GM12865 (cell line): ENCODE data around the gene POGLUT2.

Experiments used
- DNase-seq: peaks from one replicate; pipeline ENCODE4 v3.0.0; 2010; ENCODE audit warnings: low read depth
- H3K4me3 ChIP-seq: 2 replicates; pipeline ENCODE4 v1.5.1; 2011; ENCODE audit warnings: mild to moderate bottlenecking, low read depth, low read length, control low read depth
- TF ChIP-seq, protein P1 (sequence below): IDR thresholded peaks from 2 replicates; pipeline ENCODE4 v1.5.1; 2011; ENCODE audit warnings: low read length, control low read depth, low read depth, inconsistent platforms; ENCODE audit not compliant: insufficient read depth; ENCODE audit errors: missing control alignments

Gene POGLUT2

DNA sequence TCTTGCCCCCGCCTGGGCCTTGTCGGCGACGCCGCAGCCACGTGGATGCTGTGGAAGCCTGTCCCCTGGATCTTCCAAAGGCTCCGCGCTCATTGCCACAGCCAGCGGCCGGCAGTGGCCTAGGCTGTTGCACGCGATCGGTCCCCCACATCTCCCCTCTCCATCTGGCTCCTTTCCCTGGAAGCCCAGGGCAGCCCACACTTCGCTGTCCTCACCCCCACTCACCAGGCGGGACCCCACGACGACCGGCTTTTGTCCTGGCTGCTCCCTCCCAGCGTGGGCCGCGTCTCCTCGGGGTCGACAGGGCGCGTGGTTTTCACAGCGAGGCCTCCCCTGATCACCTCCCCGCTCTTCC, 24.6 kb downstream of the POGLUT2 start:
- no peak for DNase-seq
- peak overlapping the region; percentile 73 for H3K4me3 ChIP-seq
- TF ChIP-seq, protein P1, sequence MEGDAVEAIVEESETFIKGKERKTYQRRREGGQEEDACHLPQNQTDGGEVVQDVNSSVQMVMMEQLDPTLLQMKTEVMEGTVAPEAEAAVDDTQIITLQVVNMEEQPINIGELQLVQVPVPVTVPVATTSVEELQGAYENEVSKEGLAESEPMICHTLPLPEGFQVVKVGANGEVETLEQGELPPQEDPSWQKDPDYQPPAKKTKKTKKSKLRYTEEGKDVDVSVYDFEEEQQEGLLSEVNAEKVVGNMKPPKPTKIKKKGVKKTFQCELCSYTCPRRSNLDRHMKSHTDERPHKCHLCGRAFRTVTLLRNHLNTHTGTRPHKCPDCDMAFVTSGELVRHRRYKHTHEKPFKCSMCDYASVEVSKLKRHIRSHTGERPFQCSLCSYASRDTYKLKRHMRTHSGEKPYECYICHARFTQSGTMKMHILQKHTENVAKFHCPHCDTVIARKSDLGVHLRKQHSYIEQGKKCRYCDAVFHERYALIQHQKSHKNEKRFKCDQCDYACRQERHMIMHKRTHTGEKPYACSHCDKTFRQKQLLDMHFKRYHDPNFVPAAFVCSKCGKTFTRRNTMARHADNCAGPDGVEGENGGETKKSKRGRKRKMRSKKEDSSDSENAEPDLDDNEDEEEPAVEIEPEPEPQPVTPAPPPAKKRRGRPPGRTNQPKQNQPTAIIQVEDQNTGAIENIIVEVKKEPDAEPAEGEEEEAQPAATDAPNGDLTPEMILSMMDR: no peak

GRCh38 chr13:102773441-102774213, 25.1 kb downstream of the POGLUT2 start, which contains the start of gene TEX30:
TSS of gene TEX30 (minus strand) at chr13:102773786. CDS start at chr13:102770026, 3,760 bp downstream.
- H3K4me3 ChIP-seq: peak within 1 kb of the TSS; percentile 73
- DNase-seq: peak; percentile 93
- TF ChIP-seq, protein P1: no peak

DNA sequence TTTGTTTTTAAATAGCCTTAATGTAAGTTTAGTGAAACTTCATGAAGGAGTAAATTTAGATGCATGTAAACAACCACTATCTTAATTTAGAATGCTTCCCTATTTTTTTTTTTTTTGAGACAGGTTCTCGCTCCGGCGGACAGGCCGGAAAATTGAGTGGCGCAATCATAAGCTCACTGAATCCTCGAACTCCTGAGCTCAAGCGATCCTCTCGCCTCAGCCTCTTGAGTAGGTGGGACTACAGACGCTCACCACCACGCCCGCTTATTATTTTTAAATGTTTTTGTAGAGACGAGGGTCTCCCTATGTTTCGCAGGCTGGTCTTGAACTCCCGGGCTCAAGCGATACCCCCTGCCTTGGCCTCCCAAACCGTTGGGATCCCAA, 26.7 kb downstream of the POGLUT2 start:
- DNase-seq: no peak
- TF ChIP-seq, protein P1: no peak
- H3K4me3 ChIP-seq: no peak overlapping the region

- no peak overlapping the region for H3K4me3 ChIP-seq
Measured at GRCh38 chr13:102771298-102772041, 27.3 kb downstream of the POGLUT2 start.

DNA sequence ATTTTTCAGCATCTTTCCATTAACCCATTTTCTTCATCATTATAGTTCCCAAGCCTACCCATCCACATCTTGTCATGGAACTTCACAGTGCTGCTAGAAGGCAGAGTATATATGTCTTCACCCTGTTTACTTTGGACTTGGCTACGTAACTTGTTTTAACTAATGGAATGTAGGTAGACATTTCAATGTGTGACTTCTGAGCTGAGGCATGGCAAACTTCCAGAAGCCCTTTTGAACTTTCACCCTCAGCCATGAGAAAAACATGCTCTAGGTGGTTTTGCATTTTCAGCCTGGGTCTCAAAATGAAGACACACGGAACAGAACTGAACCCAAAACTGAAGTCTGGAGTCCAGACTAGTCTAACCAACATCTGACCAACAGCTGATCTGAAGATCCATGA, 28.3 kb downstream of the POGLUT2 start:
- H3K4me3 ChIP-seq: no peak overlapping the region
- DNase-seq: no peak
- TF ChIP-seq, protein P1: no peak

More at GRCh38 chr13:102771298-102772041, 27.3 kb downstream of the POGLUT2 start:
- DNase-seq: no peak
- TF ChIP-seq, protein P1: no peak

DNA sequence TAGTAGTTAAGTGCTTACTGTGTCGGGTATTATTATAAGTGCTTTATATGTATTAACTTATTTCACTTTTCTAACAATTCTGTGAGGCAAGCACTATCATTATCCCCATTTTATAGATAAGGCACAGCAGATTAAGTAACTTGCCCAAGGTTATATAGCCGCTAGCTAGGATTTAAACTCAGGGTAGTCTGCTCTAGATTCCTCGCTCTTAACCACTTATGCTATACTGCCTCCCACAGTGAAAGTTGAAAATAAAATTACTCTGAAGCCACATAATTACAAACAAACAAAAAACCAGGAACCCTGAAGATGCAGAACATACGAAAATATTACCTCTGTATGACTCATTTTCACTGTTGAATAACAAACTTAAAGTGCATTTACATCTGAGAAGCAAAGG, 29.1 kb downstream of the POGLUT2 start:
- TF ChIP-seq, protein P1: no peak
- no peak for DNase-seq
- H3K4me3 ChIP-seq: no peak overlapping the region
